Suprapubic skin (tissue), 4 donors: Measurements from ENCODE around the gene KIF25. TPM values are rescaled to one million over a fixed set of nuclear protein-coding genes. Genes with fewer than 3 reads are reported as not detected.

Source experiments
- DNase-seq, 2 donors: peaks; one replicate each; pipeline ENCODE4 v3.0.0-alpha.2; 2019; ENCODE audit warnings: low spot score in 2 of 2
- H3K27ac ChIP-seq: fragments of 200-600 bp; sonication (generic); one replicate; pipeline ENCODE4 v1.5.1; 2019
- H3K27me3 ChIP-seq: fragments of 200-600 bp; sonication (generic); one replicate; pipeline ENCODE4 v1.5.1; 2019
- H3K36me3 ChIP-seq: fragments of 200-600 bp; sonication (generic); one replicate; pipeline ENCODE4 v1.5.1; 2019
- H3K4me1 ChIP-seq: fragments of 200-600 bp; sonication (generic); one replicate; pipeline ENCODE4 v1.5.1; 2019
- H3K4me3 ChIP-seq: fragments of 200-600 bp; sonication (generic); one replicate; pipeline ENCODE4 v1.5.1; 2019; ENCODE audit warnings: mild to moderate bottlenecking
- H3K9me3 ChIP-seq: fragments of 200-600 bp; sonication (generic); one replicate; pipeline ENCODE4 v1.5.1; 2019
- EP300 ChIP-seq: sonication (generic); formaldehyde crosslinking; IDR thresholded peaks from one replicate; pipeline ENCODE4 v1.6.1; 2017; ENCODE audit warnings: antibody characterized with exemption
- POLR2A ChIP-seq, 2 donors: fragments of 450-650 bp; IDR thresholded peaks; one replicate each; pipeline ENCODE4 v1.6.1; 2017; ENCODE audit warnings: antibody characterized with exemption in 2 of 2, mild to moderate bottlenecking in 2 of 2, moderate library complexity in 2 of 2
- POLR2AphosphoS5 ChIP-seq, 3 donors: sonication (generic); formaldehyde crosslinking; IDR thresholded peaks; one replicate each; pipeline ENCODE4 v1.6.1; 2017; ENCODE audit warnings: antibody characterized with exemption in 3 of 3
- WGBS: methylation state at CpG from one replicate; pipeline ENCODE4 v1.1.5; 2018; 5-methylcytosine and 5-hydroxymethylcytosine counted together
- total RNA-seq, 4 donors: library from RNA; depleted of rRNA; stranded (reverse); fragments of >200 nt; gene quantifications; one replicate each; pipeline ENCODE4 v1.1.0, GENCODE V29; 2016
- TF ChIP-seq, protein P1 (sequence below), 2 donors: fragments of 200-600 bp in 1 of 2; fragments of 450-650 bp in 1 of 2; sonication (generic) in 1 of 2; IDR thresholded peaks; one replicate each; pipeline ENCODE4 v1.5.1; 2016 to 2019; ENCODE audit warnings: antibody characterized with exemption in 2 of 2, mild to moderate bottlenecking in 1 of 2, moderate library complexity in 1 of 2

Gene KIF25
- total RNA-seq, 4 donors from 2014 or later = 0.76 TPM; not detected in 3

DNA sequence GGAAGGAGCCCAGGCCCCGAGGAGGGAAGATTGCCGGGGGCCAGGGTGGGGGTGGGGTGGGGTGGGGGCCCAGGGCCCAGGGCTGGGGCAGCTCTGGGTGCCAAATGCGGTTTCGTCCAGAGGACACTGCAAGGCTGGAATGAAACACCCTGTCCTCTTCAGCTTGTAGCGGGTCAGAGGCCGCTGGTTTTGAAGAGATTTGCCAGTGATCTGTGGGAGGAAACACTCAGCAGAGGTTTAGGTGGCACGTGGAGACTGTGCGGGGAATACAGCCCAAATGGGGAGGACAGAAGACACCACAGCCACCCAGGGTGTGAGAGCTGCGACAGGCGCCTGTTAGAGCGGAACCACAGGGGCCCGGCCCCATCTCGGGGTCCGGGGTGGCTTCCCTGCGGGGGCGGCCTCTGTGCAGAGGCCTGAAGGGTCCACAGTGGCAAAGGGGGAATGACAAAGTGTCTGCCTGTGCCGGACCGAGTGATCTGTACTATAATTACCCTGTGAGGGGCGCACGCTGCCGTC is 52.3 kb downstream of the KIF25 start:
- Histone ChIP-seq H3K36me3 (no peaks in the 10 kb centered on the region), H3K9me3 (no peaks in the 10 kb centered on the region), H3K27me3 (no peaks in the 10 kb centered on the region), H3K27ac (no peak overlapping the region), H3K4me1 (peaks cover 9% of the 10 kb centered on the region), H3K4me3 (no peak overlapping the region)
- DNase-seq = no peak
- TF ChIP-seq EP300 (no peak), POLR2A (IDR thresholded peaks at IDR 0.05) (no peak), POLR2AphosphoS5 (IDR thresholded peaks at IDR 0.05) (no peak)
- TF ChIP-seq, protein P1, sequence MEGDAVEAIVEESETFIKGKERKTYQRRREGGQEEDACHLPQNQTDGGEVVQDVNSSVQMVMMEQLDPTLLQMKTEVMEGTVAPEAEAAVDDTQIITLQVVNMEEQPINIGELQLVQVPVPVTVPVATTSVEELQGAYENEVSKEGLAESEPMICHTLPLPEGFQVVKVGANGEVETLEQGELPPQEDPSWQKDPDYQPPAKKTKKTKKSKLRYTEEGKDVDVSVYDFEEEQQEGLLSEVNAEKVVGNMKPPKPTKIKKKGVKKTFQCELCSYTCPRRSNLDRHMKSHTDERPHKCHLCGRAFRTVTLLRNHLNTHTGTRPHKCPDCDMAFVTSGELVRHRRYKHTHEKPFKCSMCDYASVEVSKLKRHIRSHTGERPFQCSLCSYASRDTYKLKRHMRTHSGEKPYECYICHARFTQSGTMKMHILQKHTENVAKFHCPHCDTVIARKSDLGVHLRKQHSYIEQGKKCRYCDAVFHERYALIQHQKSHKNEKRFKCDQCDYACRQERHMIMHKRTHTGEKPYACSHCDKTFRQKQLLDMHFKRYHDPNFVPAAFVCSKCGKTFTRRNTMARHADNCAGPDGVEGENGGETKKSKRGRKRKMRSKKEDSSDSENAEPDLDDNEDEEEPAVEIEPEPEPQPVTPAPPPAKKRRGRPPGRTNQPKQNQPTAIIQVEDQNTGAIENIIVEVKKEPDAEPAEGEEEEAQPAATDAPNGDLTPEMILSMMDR (IDR thresholded peaks at IDR 0.05) = no peak
- 79% methylated on average over 7 of the region's 21 CpGs for WGBS

DNA sequence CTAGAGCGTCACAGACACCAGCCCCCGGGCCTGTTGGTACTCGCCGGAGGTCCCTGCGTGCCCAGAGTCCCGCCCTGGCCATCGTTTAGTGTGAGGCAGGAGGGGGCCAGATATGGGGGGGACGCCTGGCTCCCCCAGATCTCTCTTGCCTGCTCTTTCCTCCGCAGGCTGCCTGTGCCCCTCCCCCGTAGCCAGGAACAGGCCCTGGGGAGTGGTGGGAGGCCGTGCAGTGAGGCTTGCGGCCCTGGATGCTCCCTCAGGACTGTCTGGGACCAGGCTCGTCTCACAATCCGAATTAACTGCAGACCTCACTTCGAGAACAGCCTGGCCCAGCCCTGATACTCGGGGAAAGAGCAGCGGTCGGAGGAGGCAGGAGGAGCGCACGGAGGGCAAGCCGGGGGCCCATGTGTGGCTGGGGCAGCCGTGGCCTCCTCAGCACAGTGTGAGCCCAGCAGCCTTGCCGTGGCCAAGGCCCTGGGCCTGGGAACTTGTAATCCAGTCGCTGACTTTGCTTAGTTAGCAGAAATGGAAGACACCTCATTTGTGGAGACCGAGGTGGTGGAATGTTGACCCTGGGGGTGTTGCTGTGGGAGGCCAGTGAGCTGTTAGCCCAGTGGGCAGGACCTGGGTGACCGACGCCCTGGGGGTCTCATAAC is 52.9 kb downstream of the KIF25 start:
- 83% methylated on average over 15 of the region's 27 CpGs for WGBS
- no peak for TF ChIP-seq POLR2AphosphoS5 (IDR thresholded peaks at IDR 0.05)
- TF ChIP-seq POLR2A (IDR thresholded peaks at IDR 0.05) = no peak
- TF ChIP-seq EP300 = no peak
- TF ChIP-seq, protein P1 (IDR thresholded peaks at IDR 0.05) = no peak
- no peak overlapping the region for H3K4me3 ChIP-seq
- H3K27me3 ChIP-seq = no peaks in the 10 kb centered on the region
- H3K4me1 ChIP-seq = peaks cover 9% of the 10 kb centered on the region
- no peaks in the 10 kb centered on the region for H3K36me3 ChIP-seq
- peak in 1 of 2 donors; percentile 59 for DNase-seq
- no peak overlapping the region for H3K27ac ChIP-seq
- H3K9me3 ChIP-seq = no peaks in the 10 kb centered on the region

DNA sequence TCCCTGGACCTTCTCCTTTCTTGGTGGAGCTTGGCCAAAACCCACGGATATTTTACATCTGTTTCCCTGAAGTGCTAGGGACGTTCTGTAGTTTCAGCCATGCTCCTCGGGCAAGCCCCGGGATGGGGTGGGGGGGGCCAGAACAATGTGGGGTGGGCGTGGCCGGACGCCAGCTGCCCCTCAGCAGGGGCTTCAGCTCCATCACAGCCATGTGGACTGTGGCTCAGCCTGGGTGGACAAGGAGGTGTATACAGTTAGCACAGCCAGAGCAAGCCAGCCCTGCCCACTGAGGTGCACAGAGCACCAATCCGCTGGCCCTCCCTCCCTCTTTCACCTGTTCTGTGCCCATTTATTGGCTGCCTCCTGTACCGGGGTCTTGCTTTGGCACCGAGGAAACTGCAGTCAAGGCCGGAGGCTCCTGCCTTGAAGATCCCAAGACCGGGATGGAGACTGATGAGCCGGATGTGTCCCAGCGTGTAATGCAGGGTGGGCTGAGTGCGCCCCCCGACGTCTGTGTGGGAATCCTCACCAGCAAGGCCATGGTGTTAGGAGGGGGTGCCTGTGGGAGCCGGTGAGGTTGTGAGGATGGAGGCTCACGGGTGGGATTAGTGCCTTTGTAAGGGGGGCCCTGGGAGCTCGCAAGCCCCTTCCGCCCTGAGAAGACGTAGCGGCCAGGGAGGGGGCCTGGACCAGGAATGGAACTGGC is 53.6 kb downstream of the KIF25 start:
- Histone ChIP-seq H3K4me1 (peaks cover 5% of the 10 kb centered on the region), H3K36me3 (no peaks in the 10 kb centered on the region), H3K9me3 (no peaks in the 10 kb centered on the region), H3K4me3 (no peak overlapping the region), H3K27ac (no peak overlapping the region), H3K27me3 (no peaks in the 10 kb centered on the region)
- peak in 1 of 2 donors; percentile 59 for DNase-seq
- TF ChIP-seq POLR2AphosphoS5 (IDR thresholded peaks at IDR 0.05) (no peak), POLR2A (IDR thresholded peaks at IDR 0.05) (no peak), EP300 (no peak)
- TF ChIP-seq, protein P1 (IDR thresholded peaks at IDR 0.05) = no peak
- 80% methylated on average over 17 of the region's 23 CpGs for WGBS

DNA sequence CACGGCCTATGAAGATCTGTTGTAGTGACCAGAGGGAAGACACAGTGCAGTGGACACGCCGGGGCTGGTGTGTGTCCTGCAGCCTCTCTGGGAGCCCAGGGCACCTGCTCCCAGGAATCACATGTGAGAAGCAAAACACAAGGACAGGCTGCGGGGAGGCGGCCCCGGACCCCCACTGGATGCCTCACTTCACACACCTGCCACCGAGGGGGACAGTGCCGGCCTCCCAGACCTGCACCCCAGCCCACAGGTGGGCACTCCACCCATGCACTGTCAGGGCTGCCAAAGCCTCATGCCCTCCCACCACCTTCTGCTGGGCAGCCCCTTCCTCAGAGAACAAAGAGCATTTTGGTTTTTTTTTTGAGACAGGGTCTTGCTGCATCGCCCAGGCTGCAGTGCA is 54.2 kb downstream of the KIF25 start:
- Histone ChIP-seq H3K4me3 (no peak overlapping the region), H3K36me3 (no peaks in the 10 kb centered on the region), H3K27me3 (no peaks in the 10 kb centered on the region), H3K4me1 (no peaks in the 10 kb centered on the region), H3K27ac (no peak overlapping the region), H3K9me3 (no peaks in the 10 kb centered on the region)
- 98% methylated on average over 5 of the region's 9 CpGs for WGBS
- TF ChIP-seq EP300 = no peak
- no peak for TF ChIP-seq POLR2A (IDR thresholded peaks at IDR 0.05)
- no peak for TF ChIP-seq POLR2AphosphoS5 (IDR thresholded peaks at IDR 0.05)
- TF ChIP-seq, protein P1 (IDR thresholded peaks at IDR 0.05) = no peak
- peak in 1 of 2 donors; percentile 52 for DNase-seq

DNA sequence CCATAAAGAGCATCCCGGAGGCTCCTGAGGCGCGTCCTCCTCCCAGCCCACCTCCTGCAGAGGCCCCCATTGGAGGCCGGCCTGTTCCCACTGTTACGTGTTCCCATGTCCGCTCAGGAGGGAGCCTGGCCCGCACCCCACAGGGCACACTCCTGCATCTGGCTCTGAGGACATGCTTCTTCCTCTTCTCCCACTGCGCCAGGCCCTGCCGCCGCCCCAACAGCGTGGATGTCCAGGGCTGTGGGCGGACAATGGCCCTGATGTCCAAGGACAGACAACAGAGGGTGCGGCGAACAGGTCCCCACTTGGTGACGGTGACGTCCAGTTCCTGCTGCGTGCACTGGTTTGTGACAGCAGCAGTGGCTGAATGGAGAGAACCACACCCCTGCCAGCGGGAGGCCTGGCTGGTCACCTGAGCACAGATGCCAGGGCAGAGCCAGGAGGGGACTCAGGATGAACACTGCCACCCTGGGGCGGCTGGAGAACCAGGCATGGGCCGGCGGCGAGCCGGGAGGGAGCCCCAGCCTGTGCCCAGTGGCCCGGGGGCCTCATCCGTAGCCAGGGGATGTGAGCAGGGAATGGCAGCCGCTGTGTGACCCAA is 54.9 kb downstream of the KIF25 start:
- H3K27me3 ChIP-seq = no peaks in the 10 kb centered on the region
- H3K27ac ChIP-seq = no peak overlapping the region
- no peak overlapping the region for H3K4me3 ChIP-seq
- TF ChIP-seq POLR2A (IDR thresholded peaks at IDR 0.05) = no peak
- no peak for TF ChIP-seq EP300
- TF ChIP-seq, protein P1 (IDR thresholded peaks at IDR 0.05) = no peak
- TF ChIP-seq POLR2AphosphoS5 (IDR thresholded peaks at IDR 0.05) = no peak
- H3K36me3 ChIP-seq = no peaks in the 10 kb centered on the region
- DNase-seq = peak in 1 of 2 donors; percentile 48
- H3K4me1 ChIP-seq = no peaks in the 10 kb centered on the region
- WGBS = 95% methylated on average over 15 of the region's 26 CpGs
- H3K9me3 ChIP-seq = no peaks in the 10 kb centered on the region
